AG09319 (cell line): ENCODE results near the gene TCF20.

Source experiments
- DNase-seq: peaks from one replicate; pipeline ENCODE4 v3.0.0-alpha.2; 2010; ENCODE audit warnings: low read depth; ENCODE audit errors: extremely low read depth
- CTCF ChIP-seq: IDR thresholded peaks from 2 replicates; pipeline ENCODE4 v1.5.1; 2011; ENCODE audit warnings: low read depth, mild to moderate bottlenecking, inconsistent platforms, low read length, moderate library complexity

TCF20 gene

GRCh38 chr22:42236848-42237247, 33.6 kb downstream of the TCF20 start:
- DNase-seq: no peak
- TF ChIP-seq CTCF: no peak

GRCh38 chr22:42236268-42236667, 34.2 kb downstream of the TCF20 start:
- no peak for TF ChIP-seq CTCF
- DNase-seq: no peak

GRCh38 chr22:42233879-42234278, 36.6 kb downstream of the TCF20 start:
- DNase-seq: no peak
- TF ChIP-seq CTCF: no peak

- no peak for TF ChIP-seq CTCF
- no peak for DNase-seq
These were observed 38.5 kb downstream of the TCF20 start for GRCh38 chr22:42231929-42232328.

- peak; percentile 20 for DNase-seq
These were observed 40.9 kb downstream of the TCF20 start for GRCh38 chr22:42229455-42230149.

GRCh38 chr22:42228483-42228882, 42.0 kb downstream of the TCF20 start:
- TF ChIP-seq CTCF: no peak
- DNase-seq: no peak

More at GRCh38 chr22:42229455-42230149, 40.9 kb downstream of the TCF20 start:
- TF ChIP-seq CTCF: no peak

DNA sequence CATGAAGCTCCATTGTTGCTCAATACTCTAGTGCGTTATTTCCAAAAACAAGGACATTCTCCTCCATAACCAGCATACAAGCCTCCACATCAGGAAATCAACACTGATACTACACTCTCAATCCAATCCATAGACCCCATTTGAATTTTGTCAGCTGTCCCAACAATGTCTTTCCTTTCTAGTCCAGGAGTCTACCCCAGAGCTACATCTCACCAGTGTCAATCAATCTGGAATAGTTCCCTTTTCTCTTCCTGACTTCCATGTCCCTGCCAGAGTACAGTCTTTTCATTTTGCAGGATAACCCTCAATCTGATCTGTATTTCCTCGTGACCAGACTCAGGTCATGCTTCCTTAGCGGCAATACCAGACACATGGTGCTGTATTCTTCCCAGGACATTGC, 43.0 kb downstream of the TCF20 start:
- no peak for TF ChIP-seq CTCF
- DNase-seq: no peak
